HL-60/S4 treated with phorbol 12-myristate 13-acetate at 8.2 ng/mL for 4 days and 3 days (cell line): ENCODE data around the gene RXRG.
"Not testable (repeated sequence)": the region's sequence is repeated elsewhere in the genome, so short reads cannot be mapped to it uniquely, and the experiment has no call there.

Experiments
- in situ Hi-C: fragments of 300-500 bp; cut with MboI; formaldehyde crosslinking; loops from 2 replicates; pipeline ENCODE4 v1.15.0; 2022; ENCODE audit warnings: low sequenced_read_pairs

Gene RXRG

DNA sequence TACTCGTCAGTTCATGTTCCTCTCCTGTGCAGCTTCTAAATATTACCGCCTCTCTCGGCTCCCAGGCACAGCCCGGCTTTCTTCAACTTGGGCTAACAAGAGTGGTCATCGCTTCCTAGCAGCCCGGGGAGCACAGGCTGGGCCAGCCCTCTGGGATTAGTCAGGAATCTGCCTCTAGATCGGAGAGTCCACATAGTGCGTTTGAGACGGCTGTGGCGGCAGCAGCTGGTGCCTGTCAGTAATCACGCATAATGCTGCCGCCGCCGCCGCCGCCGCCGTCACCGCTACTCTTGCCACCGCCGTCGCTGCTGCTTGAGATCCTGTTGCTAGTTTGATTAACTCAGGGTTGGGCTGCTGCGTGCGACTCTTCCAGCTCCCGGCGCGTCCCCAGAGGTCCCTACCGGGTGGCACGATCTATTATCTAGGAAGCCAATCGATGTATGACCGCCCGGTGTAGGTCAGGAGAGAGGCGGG, at the start of gene RXRG:
RXRG (minus strand) TSS at position 230 of the 474 bp plus-strand sequence. CDS start 233 bp downstream, outside the sequence.
- in situ Hi-C loops, result no loop called here

- in situ Hi-C loops, result no loop called here
Observed at GRCh38 chr1:165492845-165493373, 48.0 kb upstream of the RXRG start.

- in situ Hi-C loops, result no loop called here
Observed at GRCh38 chr1:165490175-165490574, 45.2 kb upstream of the RXRG start.

DNA sequence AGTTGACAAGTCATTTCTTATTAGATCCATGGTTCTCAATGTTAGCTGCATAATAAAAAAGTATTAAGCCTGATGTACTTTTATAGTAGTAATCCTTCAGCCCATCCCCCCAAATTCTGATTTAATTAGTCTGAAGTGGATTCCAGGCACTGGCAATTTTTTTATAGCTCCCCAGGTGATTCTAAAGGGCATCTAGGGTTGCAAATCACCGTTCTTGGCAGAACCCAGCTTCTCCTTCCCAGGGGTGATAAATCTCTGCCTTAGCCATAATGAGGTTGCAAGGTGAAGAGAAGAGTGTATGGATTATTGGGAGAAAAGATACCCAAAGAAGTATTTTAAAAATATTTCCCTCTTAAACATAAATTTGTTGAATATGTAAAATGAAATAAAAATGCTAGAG, 43.0 kb upstream of the RXRG start:
- in situ Hi-C loops, result no loop called here

GRCh38 chr1:165486663-165487062, 41.7 kb upstream of the RXRG start:
- in situ Hi-C loops, result no loop called here

GRCh38 chr1:165485716-165486115, 40.8 kb upstream of the RXRG start:
- in situ Hi-C loops, result no loop called here

DNA sequence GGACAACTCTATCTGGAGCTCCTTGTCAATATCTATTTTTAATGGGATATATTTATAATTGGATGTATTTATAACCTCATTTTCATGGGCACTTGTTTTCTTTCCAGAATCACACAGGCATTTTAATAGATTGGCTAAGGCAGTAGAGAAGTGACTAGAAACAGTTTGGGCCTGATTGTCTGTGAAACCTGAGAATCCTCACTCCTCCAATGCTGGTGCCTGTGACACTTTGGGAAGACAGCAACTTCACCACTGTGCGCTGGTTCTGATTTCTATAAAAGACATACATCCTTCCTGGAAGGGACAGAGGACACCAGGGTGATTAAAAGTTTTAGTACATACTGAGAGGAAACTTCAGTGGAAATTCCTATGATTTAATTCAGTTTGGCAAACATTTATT, 39.6 kb upstream of the RXRG start:
- in situ Hi-C loops, result no loop called here

GRCh38 chr1:165483412-165483811, 38.5 kb upstream of the RXRG start:
- in situ Hi-C loops, result no loop called here

GRCh38 chr1:165481820-165482532, 37.0 kb upstream of the RXRG start:
- in situ Hi-C loops, result no loop called here

- in situ Hi-C loops, result no loop called here
Observed at GRCh38 chr1:165476776-165477175, 31.9 kb upstream of the RXRG start.

- in situ Hi-C loops, result no loop called here
Observed at GRCh38 chr1:165474196-165474595, 29.3 kb upstream of the RXRG start.

DNA sequence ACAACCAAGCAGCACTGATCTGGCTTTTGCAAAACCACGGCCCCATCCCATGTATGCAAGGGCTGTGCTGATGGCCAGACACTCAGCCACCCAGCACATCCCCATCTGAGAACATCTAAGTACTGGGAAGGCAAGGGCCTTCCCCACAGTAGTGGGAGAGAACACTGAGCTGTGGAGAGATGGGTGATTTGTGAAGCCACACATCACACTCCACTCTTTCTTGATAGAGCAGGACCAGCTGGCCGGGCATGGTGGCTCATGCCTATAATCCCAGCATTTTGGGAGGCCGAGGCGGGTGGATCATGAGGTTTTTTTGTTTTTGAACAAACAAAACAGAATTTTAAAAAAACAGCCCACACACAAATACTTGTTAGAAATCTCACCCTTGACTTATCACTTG, 28.2 kb upstream of the RXRG start:
- in situ Hi-C loops, result no loop called here

GRCh38 chr1:165468726-165469249, 23.9 kb upstream of the RXRG start:
- in situ Hi-C loops, result no loop called here

- in situ Hi-C loops, result no loop called here
Observed at GRCh38 chr1:165468253-165468652, 23.3 kb upstream of the RXRG start.

DNA sequence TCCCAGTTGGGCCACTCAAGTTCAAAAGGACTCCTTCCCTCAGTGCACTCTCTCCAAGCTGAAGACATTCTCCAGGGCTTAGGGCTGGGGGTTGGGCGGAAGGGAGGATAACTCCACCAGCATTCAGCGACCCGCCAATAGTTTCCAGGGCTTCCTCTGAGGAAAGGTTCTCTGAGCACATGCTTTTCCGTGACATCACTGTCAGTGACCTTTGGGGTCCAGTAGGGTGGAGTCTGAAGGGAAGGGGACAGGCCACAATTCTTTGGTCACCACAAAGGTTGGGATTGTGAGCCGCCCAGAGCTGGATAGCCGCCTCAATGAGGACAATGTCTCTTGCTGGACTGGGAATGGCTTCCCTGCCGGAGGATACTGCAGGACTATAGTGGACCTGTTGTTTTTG, 22.8 kb upstream of the RXRG start:
- in situ Hi-C loops, result no loop called here

DNA sequence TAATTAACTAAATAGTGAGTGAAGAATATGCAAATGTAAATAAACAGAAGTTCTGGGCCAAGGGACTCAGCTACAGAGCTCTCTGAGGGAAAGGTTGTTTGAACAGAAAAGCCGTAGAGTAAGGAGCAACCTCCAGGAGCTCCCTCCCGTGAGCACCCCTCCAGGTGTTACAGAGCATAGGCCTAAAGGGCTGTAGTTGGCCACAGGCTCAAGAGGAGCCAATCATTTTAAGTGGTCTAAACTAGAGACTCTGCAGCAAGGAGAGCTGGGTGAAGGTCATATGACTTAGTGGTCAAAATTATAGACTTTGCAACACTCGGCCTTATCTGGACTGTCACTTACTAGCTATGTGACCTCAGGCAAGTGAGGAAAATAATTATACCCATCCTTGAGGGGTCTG, 19.1 kb upstream of the RXRG start:
- in situ Hi-C loops, result no loop called here

- in situ Hi-C loops, result not testable (repeated sequence)
Observed at GRCh38 chr1:165459683-165460082, 14.8 kb upstream of the RXRG start.

- in situ Hi-C loops, result no loop called here
Observed at GRCh38 chr1:165456861-165457260, 11.9 kb upstream of the RXRG start.

DNA sequence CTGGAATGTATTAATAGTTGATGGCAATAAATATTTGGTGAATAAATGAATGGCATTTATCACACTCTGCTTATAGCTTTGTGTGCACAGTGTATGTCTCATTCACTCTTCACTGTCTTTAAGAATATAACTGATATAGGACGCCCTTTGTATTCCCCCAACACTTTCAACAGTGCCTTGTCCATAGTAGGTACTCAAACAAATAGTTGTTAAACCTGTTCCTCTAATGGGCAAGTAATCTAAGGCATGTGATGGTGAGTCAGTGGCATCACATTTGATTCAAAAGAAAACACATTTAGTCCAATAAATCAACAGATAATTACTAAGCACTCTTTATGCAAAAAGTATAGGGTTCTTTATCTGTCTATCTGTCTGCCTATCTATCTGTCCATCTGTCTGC, 11.2 kb upstream of the RXRG start:
- in situ Hi-C loops, result no loop called here

DNA sequence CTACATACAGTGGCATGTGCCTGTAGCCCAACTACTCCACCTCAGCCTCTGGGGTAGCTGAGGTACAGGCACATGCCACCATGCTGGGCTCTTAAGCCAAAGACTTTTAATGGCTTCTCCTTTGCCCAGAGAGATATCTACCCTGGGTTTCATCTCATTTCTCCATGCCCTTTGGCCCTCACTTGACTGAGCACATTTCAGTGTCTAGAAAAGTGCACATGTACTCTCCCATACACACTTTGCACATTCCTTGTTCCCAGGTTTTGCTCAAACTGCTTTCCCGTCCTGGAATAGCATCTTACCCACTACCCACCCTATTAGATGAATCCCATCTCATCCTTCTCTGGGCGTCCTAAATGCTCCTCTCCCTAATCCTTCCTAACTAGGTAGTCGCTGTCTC, 10.2 kb upstream of the RXRG start:
- in situ Hi-C loops, result no loop called here

- in situ Hi-C loops, result no loop called here
Observed at GRCh38 chr1:165454091-165454610, 9.2 kb upstream of the RXRG start.
